HepG2 (cell line): ENCODE results near the gene AGRN. TPM values are rescaled to one million over a fixed set of nuclear protein-coding genes. Genes with fewer than 3 reads are reported as not detected.
A peak's percentile ranks its signal among the peaks of the same experiment; 100 is the strongest.

Source experiments
- ELF4 ChIP-seq: sonication (generic); formaldehyde crosslinking; IDR thresholded peaks from 2 replicates; pipeline ENCODE4 v1.5.0; 2020; ENCODE audit warnings: missing genetic modification reagents, mild to moderate bottlenecking, moderate library complexity, borderline replicate concordance
- HINFP ChIP-seq: sonication (generic); formaldehyde crosslinking; IDR thresholded peaks from 2 replicates; pipeline ENCODE4 v1.4.0; 2020; ENCODE audit warnings: low read depth, mild to moderate bottlenecking, missing genetic modification reagents
- JARID2 ChIP-seq: sonication (generic); formaldehyde crosslinking; IDR thresholded peaks from 2 replicates; pipeline ENCODE4 v1.8.1; 2023; ENCODE audit warnings: missing genetic modification reagents, inconsistent platforms; ENCODE audit not compliant: insufficient replicate concordance
- PATZ1 ChIP-seq: sonication (generic); formaldehyde crosslinking; IDR thresholded peaks from 2 replicates; pipeline ENCODE4 v1.4.0; 2020; ENCODE audit warnings: missing genetic modification reagents
- SIN3B ChIP-seq: fragments of 150-350 bp; IDR thresholded peaks from 2 replicates; pipeline ENCODE4 v1.6.1; 2014; ENCODE audit warnings: low read length
- ZC3H13 ChIP-seq: sonication (generic); formaldehyde crosslinking; IDR thresholded peaks from 2 replicates; pipeline ENCODE4 v1.8.1; 2023; ENCODE audit warnings: mild to moderate bottlenecking, missing genetic modification reagents, moderate library complexity
- ZFYVE20 ChIP-seq: sonication (generic); formaldehyde crosslinking; IDR thresholded peaks from 2 replicates; pipeline ENCODE4 v1.8.0; 2023; ENCODE audit warnings: low read depth, mild to moderate bottlenecking, moderate library complexity, missing genetic modification reagents, borderline replicate concordance
- ZNF337 ChIP-seq: sonication (generic); formaldehyde crosslinking; IDR thresholded peaks from 2 replicates; pipeline ENCODE4 v1.5.1; 2020; ENCODE audit warnings: missing genetic modification reagents, low read depth, mild to moderate bottlenecking, borderline replicate concordance
- ZNF557 ChIP-seq: sonication (generic); formaldehyde crosslinking; IDR thresholded peaks from 2 replicates; pipeline ENCODE4 v1.4.0; 2020; ENCODE audit warnings: missing genetic modification reagents
- ZNF788 ChIP-seq: sonication (generic); formaldehyde crosslinking; IDR thresholded peaks from 2 replicates; pipeline ENCODE4 v1.5.0; 2020; ENCODE audit warnings: mild to moderate bottlenecking, missing genetic modification reagents, borderline replicate concordance
- ZNF83 ChIP-seq: sonication (generic); formaldehyde crosslinking; IDR thresholded peaks from 2 replicates; pipeline ENCODE4 v1.4.0; 2020; ENCODE audit warnings: missing genetic modification reagents, mild to moderate bottlenecking, borderline replicate concordance
- ZNF883 ChIP-seq: sonication (generic); formaldehyde crosslinking; IDR thresholded peaks from 2 replicates; pipeline ENCODE4 v1.5.1; 2020; ENCODE audit warnings: mild to moderate bottlenecking, missing genetic modification reagents; ENCODE audit errors: not compliant biosample characterization
- polyA plus RNA-seq, 8 experiments: library from polyadenylated mRNA; depleted of rRNA in 3 of 8; stranded (reverse) in 7 of 8; unstranded in 1 of 8; fragments of >200 nt; fragmentation: Illumina TruSeq in 4 of 8; extraction: Trizol in 4 of 8; gene quantifications; 2 replicates each; pipeline versions ENCODE4 v1.2.1 to v1.2.3, GENCODE V29; 2011 to 2016; ENCODE audit warnings: low read depth in 4 of 8, missing spikeins in 1 of 8, mixed read lengths in 1 of 8; ENCODE audit not compliant: insufficient read depth in 1 of 8
- total RNA-seq, 5 experiments: library from RNA; depleted of rRNA; stranded (reverse); fragments of >200 nt; fragmentation: Illumina TruSeq; extraction: Trizol; gene quantifications; 2 replicates each; pipeline ENCODE4 v1.2.3, GENCODE V29; 2016; ENCODE audit warnings: low read depth in 1 of 5
- TF ChIP-seq, protein P1 (sequence below): sonication (generic); formaldehyde crosslinking; IDR thresholded peaks from 2 replicates; pipeline ENCODE4 v1.5.0; 2020; ENCODE audit warnings: mild to moderate bottlenecking, low read depth, missing genetic modification reagents, borderline replicate concordance
- TF ChIP-seq, protein P2 (sequence below): sonication (generic); formaldehyde crosslinking; IDR thresholded peaks from 2 replicates; pipeline ENCODE4 v1.4.0; 2020; ENCODE audit warnings: missing genetic modification reagents, borderline replicate concordance
- TF ChIP-seq, protein P3 (sequence below): sonication (generic); formaldehyde crosslinking; IDR thresholded peaks from 2 replicates; pipeline ENCODE4 v1.4.0; 2020; ENCODE audit warnings: mild to moderate bottlenecking, missing genetic modification reagents

The AGRN gene
- total and polyA plus RNA-seq, 2 of the 13 experiments (the other 11 are each of a cell fraction or from before 2014, with no cell fraction given): 29.8 to 65.2 TPM

GRCh38 chr1:1069711-1070676 is 50.1 kb downstream of the AGRN start (continued):
- TF ChIP-seq ZNF883 (peak; percentile 3), ZNF83 (no peak), JARID2 (CRISPR knock-in tag) (no peak), ZC3H13 (no peak), ZNF788 (no peak), ZFYVE20 (no peak), ZNF557 (CRISPR knock-in tag) (no peak), HINFP (no peak), SIN3B (no peak), ZNF337 (CRISPR knock-in tag) (no peak), ELF4 (no peak), PATZ1 (CRISPR knock-in tag) (peak; percentile 23)
- TF ChIP-seq, protein P1, sequence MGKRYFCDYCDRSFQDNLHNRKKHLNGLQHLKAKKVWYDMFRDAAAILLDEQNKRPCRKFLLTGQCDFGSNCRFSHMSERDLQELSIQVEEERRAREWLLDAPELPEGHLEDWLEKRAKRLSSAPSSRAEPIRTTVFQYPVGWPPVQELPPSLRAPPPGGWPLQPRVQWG (CRISPR knock-in tag): no peak
- TF ChIP-seq, protein P2, sequence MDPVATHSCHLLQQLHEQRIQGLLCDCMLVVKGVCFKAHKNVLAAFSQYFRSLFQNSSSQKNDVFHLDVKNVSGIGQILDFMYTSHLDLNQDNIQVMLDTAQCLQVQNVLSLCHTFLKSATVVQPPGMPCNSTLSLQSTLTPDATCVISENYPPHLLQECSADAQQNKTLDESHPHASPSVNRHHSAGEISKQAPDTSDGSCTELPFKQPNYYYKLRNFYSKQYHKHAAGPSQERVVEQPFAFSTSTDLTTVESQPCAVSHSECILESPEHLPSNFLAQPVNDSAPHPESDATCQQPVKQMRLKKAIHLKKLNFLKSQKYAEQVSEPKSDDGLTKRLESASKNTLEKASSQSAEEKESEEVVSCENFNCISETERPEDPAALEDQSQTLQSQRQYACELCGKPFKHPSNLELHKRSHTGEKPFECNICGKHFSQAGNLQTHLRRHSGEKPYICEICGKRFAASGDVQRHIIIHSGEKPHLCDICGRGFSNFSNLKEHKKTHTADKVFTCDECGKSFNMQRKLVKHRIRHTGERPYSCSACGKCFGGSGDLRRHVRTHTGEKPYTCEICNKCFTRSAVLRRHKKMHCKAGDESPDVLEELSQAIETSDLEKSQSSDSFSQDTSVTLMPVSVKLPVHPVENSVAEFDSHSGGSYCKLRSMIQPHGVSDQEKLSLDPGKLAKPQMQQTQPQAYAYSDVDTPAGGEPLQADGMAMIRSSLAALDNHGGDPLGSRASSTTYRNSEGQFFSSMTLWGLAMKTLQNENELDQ (CRISPR knock-in tag): no peak
- TF ChIP-seq, protein P3, sequence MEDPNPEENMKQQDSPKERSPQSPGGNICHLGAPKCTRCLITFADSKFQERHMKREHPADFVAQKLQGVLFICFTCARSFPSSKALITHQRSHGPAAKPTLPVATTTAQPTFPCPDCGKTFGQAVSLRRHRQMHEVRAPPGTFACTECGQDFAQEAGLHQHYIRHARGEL (CRISPR knock-in tag): no peak
